Breast epithelium (tissue), 3 donors: Measurements from ENCODE around the gene FMOD.

Source experiments
- POLR2A ChIP-seq: fragments of 450-650 bp; IDR thresholded peaks from one replicate; pipeline ENCODE4 v1.6.1; 2016; ENCODE audit warnings: antibody characterized with exemption, mild to moderate bottlenecking, moderate library complexity
- TF ChIP-seq, protein P1 (sequence below), 3 donors: fragments of 450-650 bp; IDR thresholded peaks; one replicate each; pipeline ENCODE4 v1.5.1; 2016 to 2017; ENCODE audit warnings: antibody characterized with exemption in 3 of 3, mild to moderate bottlenecking in 3 of 3, moderate library complexity in 3 of 3

DNA sequence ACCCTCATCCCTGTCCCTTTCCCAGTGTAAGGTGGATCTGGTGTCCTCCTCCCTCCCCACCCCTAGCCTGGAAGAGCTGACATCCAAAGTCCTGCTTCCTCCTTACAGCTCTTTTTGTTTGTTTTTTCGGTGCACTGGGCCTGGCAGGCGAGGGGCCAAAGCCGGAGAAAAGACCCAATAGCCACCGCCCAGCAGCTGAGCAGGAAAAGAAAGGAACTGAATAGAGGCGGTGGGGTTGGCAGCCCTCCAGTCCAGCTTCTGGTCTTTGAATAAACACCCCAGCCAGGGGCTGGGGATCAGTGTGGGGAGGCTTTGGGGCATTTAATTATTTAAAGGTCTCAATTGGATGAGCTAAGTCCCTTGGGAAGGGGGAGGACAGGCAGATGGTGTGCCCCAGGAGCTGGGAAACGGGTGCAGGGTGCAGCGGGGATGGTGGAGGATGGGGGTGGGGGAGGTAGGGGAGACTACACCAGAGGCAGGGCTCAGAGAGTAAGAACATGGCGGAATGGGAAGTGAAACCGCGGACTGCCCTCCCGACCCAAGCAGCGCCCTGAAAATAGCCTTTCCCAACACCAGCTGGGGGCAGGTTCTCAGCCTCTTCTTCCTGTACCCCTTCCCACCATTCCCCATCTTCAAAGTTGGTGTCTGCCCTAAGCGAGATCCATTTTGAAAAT is 25.4 kb downstream of the FMOD start:
- TF ChIP-seq POLR2A: no peak
- TF ChIP-seq, protein P1, sequence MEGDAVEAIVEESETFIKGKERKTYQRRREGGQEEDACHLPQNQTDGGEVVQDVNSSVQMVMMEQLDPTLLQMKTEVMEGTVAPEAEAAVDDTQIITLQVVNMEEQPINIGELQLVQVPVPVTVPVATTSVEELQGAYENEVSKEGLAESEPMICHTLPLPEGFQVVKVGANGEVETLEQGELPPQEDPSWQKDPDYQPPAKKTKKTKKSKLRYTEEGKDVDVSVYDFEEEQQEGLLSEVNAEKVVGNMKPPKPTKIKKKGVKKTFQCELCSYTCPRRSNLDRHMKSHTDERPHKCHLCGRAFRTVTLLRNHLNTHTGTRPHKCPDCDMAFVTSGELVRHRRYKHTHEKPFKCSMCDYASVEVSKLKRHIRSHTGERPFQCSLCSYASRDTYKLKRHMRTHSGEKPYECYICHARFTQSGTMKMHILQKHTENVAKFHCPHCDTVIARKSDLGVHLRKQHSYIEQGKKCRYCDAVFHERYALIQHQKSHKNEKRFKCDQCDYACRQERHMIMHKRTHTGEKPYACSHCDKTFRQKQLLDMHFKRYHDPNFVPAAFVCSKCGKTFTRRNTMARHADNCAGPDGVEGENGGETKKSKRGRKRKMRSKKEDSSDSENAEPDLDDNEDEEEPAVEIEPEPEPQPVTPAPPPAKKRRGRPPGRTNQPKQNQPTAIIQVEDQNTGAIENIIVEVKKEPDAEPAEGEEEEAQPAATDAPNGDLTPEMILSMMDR (IDR thresholded peaks at IDR 0.05): no peak
